IPS-15b (cell line): ENCODE results near the gene ARHGAP45.

ENCODE experiments used
- H3K27me3 ChIP-seq: one replicate; pipeline ENCODE4 v1.6.1; 2013; ENCODE audit warnings: low read length; ENCODE audit not compliant: control insufficient read depth, insufficient read depth
- H3K36me3 ChIP-seq: one replicate; pipeline ENCODE4 v1.6.1; 2013; ENCODE audit warnings: low read length; ENCODE audit not compliant: control insufficient read depth, insufficient read depth
- H3K4me1 ChIP-seq: one replicate; pipeline ENCODE4 v1.6.1; 2013; ENCODE audit warnings: mild to moderate bottlenecking, low read length; ENCODE audit not compliant: control insufficient read depth, insufficient read depth
- H3K4me3 ChIP-seq: one replicate; pipeline ENCODE4 v1.5.1; 2013; ENCODE audit warnings: low read depth, low read length
- H3K9ac ChIP-seq: one replicate; pipeline ENCODE4 v1.6.1; 2013; ENCODE audit warnings: low read depth, mild to moderate bottlenecking, low read length
- H3K9me3 ChIP-seq: one replicate; pipeline ENCODE4 v1.6.1; 2013; ENCODE audit warnings: mild to moderate bottlenecking, low read length; ENCODE audit not compliant: control insufficient read depth, insufficient read depth

ARHGAP45 gene

GRCh38 chr19:1135454-1135853 is 68.5 kb downstream of the ARHGAP45 start:
- Histone ChIP-seq H3K4me1 (no peaks in the 10 kb centered on the region), H3K27me3 (no peaks in the 10 kb centered on the region), H3K9ac (no peak overlapping the region), H3K9me3 (no peaks in the 10 kb centered on the region), H3K4me3 (no peak overlapping the region), H3K36me3 (no peaks in the 10 kb centered on the region)

GRCh38 chr19:1136201-1136600 is 69.2 kb downstream of the ARHGAP45 start:
- H3K36me3 ChIP-seq = no peaks in the 10 kb centered on the region
- H3K4me1 ChIP-seq = no peaks in the 10 kb centered on the region
- H3K9me3 ChIP-seq = no peaks in the 10 kb centered on the region
- no peak overlapping the region for H3K9ac ChIP-seq
- H3K27me3 ChIP-seq = no peaks in the 10 kb centered on the region
- H3K4me3 ChIP-seq = no peak overlapping the region
